K562 (cell line): Measurements from ENCODE around the gene RPL38. TPM values are rescaled to one million over a fixed set of nuclear protein-coding genes. Genes with fewer than 3 reads are reported as not detected.
A peak's percentile ranks its signal among the peaks of the same experiment; 100 is the strongest.

Source experiments
- ATF4 ChIP-seq: fragments of 450-650 bp; formaldehyde crosslinking; IDR thresholded peaks from 2 replicates; pipeline ENCODE4 v1.4.0; 2022; ENCODE audit warnings: mild to moderate bottlenecking, moderate library complexity
- CREM ChIP-seq: IDR thresholded peaks from 2 replicates; pipeline ENCODE4 v1.6.1; 2014; ENCODE audit warnings: antibody characterized with exemption, low read depth
- CXXC5 ChIP-seq: fragments of 250-450 bp; sonication (Bioruptor Pico); IDR thresholded peaks from 2 replicates; pipeline ENCODE4 v1.8.0; 2022; ENCODE audit warnings: inconsistent platforms, mild to moderate bottlenecking, moderate library complexity
- ESRRA ChIP-seq: fragments of 450-650 bp; IDR thresholded peaks from 2 replicates; pipeline ENCODE4 v1.6.1; 2014; ENCODE audit warnings: low read depth, mild to moderate bottlenecking, moderate library complexity, borderline replicate concordance
- FIP1L1 ChIP-seq: fragments of 200-400 bp; formaldehyde crosslinking; IDR thresholded peaks from 2 replicates; pipeline ENCODE4 v1.6.1; 2018; ENCODE audit warnings: mild to moderate bottlenecking, low read depth, low read length; ENCODE audit not compliant: poor library complexity, severe bottlenecking
- NR0B1 ChIP-seq: fragments of 450-650 bp; IDR thresholded peaks from one replicate; pipeline ENCODE4 v1.6.1; 2018; ENCODE audit warnings: mild to moderate bottlenecking, moderate library complexity; ENCODE audit not compliant: partially characterized antibody
- PCBP2 ChIP-seq: fragments of 200-400 bp; formaldehyde crosslinking; IDR thresholded peaks from 2 replicates; pipeline ENCODE4 v1.6.1; 2018; ENCODE audit warnings: low read length, low read depth, mild to moderate bottlenecking, moderate library complexity; ENCODE audit not compliant: poor library complexity, severe bottlenecking
- RBFOX2 ChIP-seq: fragments of 200-400 bp; formaldehyde crosslinking; IDR thresholded peaks from 2 replicates; pipeline ENCODE4 v1.6.1; 2017; ENCODE audit warnings: low read depth, mild to moderate bottlenecking, low read length, moderate library complexity
- RREB1 ChIP-seq: fragments of 250-450 bp; sonication (Bioruptor Pico); IDR thresholded peaks from 2 replicates; pipeline ENCODE4 v1.4.0; 2020
- SPI1 ChIP-seq: IDR thresholded peaks from 2 replicates; pipeline ENCODE4 v1.6.1; 2011; ENCODE audit warnings: low read depth, low read length, control low read depth, borderline replicate concordance
- ZKSCAN1 ChIP-seq: fragments of 150-350 bp; IDR thresholded peaks from 2 replicates; pipeline ENCODE4 v1.6.1; 2016; ENCODE audit warnings: low read depth, low read length
- ZNF449 ChIP-seq: fragments of 250-450 bp; sonication (Bioruptor Pico); IDR thresholded peaks from 2 replicates; pipeline ENCODE4 v1.8.0; 2022; ENCODE audit warnings: moderate library complexity, mild to moderate bottlenecking, inconsistent platforms
- ZNF740 ChIP-seq, 3 experiments: fragments of 200-800 bp in 1 of 3; sonication (Bioruptor generic) in 1 of 3; sonication (generic) in 1 of 3; formaldehyde crosslinking in 1 of 3; IDR thresholded peaks; 2 replicates each; pipeline versions ENCODE4 v1.6.1 to v1.8.0; 2016 to 2022; ENCODE audit warnings: mild to moderate bottlenecking in 2 of 3, missing compliant biosample characterization in 2 of 3, missing genetic modification characterization in 2 of 3, missing genetic modification reagents in 1 of 3
- polyA plus RNA-seq, 8 experiments: library from polyadenylated mRNA; depleted of rRNA in 4 of 8; stranded (reverse) in 5 of 8; unstranded in 3 of 8; fragments of >200 nt; fragmentation: Nextera tagmentation in 2 of 8; fragmentation: Illumina TruSeq in 1 of 8; extraction: Ambion mirVana in 2 of 8; extraction: Trizol in 1 of 8; gene quantifications; 2 replicates each; pipeline versions ENCODE4 v1.2.1 to v1.2.3, GENCODE V29; 2011 to 2014; ENCODE audit warnings: inconsistent platforms in 1 of 8, missing spikeins in 1 of 8
- total RNA-seq, 7 experiments: library from RNA; depleted of rRNA in 6 of 7; stranded (reverse); fragments of >200 nt in 6 of 7; fragmentation: Illumina TruSeq in 2 of 7; extraction: Trizol in 2 of 7; gene quantifications; 2 replicates each; pipeline versions ENCODE4 v1.2.1 to v1.2.3, GENCODE V29; 2011 to 2021; ENCODE audit warnings: low replicate concordance in 1 of 7

The RPL38 gene
- total and polyA plus RNA-seq, 9 of the 15 experiments (the other 6 are each of a cell fraction or from before 2014, with no cell fraction given): 1,224 to 3,864 (median 1,939) TPM

- TF ChIP-seq ZNF740 (CRISPR knock-in tag; IDR thresholded peaks at IDR 0.05): no peak
- TF ChIP-seq ZNF740 (tag; IDR thresholded peaks at IDR 0.05): no peak
- peak; percentile 56; the same call in 1 of the 2 replicates for TF ChIP-seq ESRRA
- TF ChIP-seq RREB1: 0 out of 2 replicates have a peak, but pooled peaks have one; percentile 31
- TF ChIP-seq ZKSCAN1: peak; percentile 28; the same call in 1 of the 2 replicates
- TF ChIP-seq RBFOX2: 0 out of 2 replicates have a peak, but pooled peaks have one; percentile 19
- TF ChIP-seq ATF4 (CRISPR knock-in tag): no peak
- TF ChIP-seq SPI1: 0 out of 2 replicates have a peak, but pooled peaks have one; percentile 22
- no peak for TF ChIP-seq PCBP2
- 0 out of 2 replicates have a peak, but pooled peaks have one; percentile 3 for TF ChIP-seq CREM
- peak; percentile 13; the same call in 1 of the 2 replicates for TF ChIP-seq CXXC5 (CRISPR knock-in tag)
- TF ChIP-seq NR0B1: no peak
- TF ChIP-seq ZNF449 (CRISPR knock-in tag): no peak
- peak; percentile 78 for TF ChIP-seq FIP1L1
These were observed 8.9 kb downstream of the RPL38 start (continued) for GRCh38 chr17:74212209-74212912.
